NCI-H1436 (cell line): ENCODE data around the gene REC8.
"Not testable (repeated sequence)": the region's sequence is repeated elsewhere in the genome, so short reads cannot be mapped to it uniquely, and the experiment has no call there.

Source experiments
- DNase-seq: peaks from one replicate; lab custom pipeline; 2025; lab: John Stamatoyannopoulos, UW

The REC8 gene

DNA sequence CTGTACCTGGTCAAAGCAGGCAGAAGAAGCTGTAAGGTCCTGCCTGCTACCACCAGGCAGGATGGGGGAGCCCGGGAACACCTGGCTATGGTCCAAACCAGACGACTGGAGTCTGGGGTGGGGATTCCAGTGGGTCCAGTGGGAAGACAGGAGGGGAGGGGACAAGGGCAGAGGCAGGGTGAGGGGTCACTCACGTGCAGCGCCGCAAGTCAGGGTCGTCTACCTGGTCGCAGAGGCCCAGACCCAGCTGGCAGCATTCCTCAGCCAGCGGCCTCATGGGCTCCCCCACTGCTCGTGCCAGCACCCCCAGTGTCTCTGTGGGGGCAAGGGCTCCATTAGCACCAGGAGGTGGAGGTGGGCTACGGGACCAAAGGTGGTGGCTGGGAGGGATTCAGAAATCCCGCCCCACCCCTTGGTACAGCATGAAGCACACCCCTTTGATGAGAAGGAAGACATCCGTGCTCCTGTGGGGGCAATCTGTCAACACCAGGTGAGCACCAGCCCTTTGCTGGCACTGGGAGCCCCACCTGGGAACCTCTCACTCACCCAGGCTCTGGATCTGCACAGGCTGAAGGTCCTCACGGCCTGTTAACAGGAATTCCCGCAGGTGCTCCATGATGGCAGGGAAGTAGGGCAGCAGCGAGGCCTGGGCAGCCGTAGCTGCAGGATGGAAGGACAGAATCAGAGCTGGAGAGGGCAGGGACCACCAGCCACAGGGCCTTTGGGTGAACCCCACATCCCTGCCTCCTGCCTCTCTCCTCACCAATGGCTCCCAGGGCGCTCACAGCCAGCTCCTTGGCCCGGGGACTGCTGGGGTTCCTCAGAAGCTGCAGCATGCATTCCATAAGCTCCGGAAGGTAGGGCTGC is 12.5 kb downstream of the REC8 start:
- DNase-seq: no peak

DNA sequence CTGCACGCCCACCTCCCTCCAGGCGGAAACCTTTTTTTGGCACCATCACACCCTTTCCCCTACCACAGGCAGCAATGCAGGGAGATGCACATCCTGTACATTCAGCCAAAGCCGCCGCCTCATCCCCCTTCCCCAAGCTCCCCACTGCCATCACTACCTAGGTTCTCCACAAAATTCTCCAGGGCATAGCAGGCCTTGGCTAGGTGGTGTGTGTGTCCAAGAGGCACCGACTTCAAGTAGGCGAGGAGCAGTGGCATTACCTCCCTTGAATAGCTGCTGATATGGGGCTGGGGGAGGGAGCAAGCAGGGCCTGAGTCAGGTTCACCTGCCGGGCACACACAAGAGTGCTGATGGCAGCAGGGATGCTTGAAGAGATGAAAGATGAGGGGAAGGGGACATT is 13.1 kb downstream of the REC8 start:
- DNase-seq: no peak

DNA sequence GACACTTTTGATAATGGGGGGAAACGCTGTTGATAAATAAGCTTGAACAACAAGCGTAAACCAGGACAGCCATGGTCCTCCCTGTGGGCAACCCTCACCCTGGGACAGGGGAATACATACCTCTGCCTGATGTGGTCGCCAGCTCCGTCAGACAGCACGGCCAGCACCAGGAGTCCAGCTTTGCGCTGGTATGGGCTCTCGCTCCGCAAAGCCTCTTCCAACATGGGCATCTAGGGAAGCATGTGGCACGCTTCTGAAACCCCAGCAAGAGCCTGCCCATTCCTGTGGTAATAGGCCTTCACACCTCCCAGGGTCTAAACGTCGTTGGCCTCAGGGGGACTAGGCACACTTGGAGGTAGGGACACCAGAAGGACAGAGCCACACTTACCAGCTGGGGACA is 13.9 kb downstream of the REC8 start:
- no peak for DNase-seq

DNA sequence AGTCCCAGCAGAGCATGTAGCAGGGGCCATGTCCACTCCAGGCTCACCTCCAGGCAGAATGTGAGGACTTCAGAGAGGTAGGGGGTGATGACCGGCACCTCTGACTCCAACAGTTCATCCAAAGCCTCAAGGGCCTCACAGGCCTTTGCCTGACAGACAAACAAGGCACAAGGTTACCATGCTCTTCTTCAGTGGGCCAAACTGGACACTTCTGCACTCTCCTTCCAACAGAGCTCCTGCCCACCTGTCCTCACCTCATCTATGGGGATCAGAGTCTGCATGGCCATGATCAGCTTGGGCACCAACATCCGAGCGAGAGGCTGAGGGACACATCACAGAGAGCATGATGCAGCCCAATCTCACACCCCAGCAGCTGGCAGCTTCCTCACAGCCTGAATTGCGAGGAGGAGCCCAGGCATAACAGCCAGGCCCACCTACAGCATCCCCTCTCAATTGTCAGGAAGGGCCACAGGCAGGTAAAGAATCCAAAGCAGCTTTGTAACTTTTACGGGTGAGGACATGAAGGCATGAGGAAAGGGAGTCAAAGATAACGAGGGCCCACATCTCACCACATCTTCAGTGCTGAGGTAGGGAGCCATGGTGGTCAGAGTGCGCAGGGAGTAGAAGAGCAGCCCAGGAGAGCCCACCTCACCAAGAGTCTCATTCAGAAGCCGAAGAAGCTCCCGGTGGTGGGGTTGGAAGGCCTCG is 15.1 kb downstream of the REC8 start:
- DNase-seq: no peak

- DNase-seq: no peak
Measured at GRCh38 chr14:24187539-24187915, 15.6 kb downstream of the REC8 start.

DNA sequence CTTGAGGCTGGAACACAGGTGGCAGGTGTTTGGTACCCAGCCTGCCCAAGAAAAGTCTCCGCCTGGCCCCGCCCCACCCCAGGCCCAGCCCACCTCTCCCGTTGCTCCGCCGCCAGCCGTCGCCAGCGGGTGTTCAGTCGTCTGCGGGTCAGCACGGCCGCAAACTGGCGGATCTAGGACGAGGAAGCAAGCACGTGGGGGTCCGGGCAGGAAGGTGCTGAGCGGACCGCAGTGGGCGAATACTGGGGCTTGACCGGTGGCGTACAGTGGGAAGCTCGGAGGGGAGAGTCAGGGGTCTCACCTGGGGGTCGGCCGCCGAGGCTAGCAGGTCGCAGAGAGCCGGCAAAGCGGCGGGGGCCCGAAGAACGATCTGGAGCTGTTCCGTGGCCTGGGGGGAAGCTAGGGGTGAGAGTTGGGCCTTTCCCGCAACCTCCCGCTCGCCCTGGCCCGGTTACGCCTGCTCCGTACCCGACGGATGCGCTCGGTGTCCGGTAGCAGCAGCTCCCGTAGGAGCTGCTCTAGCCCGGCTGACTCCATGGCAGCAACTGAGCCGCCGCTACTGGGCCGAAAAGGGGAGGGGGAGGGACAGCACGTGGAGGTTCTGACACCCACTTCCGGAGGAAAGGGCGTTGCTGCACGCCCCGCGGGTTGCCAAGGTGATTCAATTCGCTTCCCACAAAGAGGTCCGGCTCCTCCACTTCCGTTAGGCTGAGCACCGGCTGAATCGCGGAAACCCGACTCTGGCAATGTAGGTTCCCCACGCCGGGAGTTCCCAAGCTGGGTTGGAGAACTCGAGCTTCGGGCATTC is 16.6 kb downstream of the REC8 start, which contains the start of gene IPO4:
Gene IPO4, minus strand, starts transcription at position 566 of the 808 bp plus-strand sequence. Its CDS starts 29 bp downstream, at position 537.
- peak; percentile 95 for DNase-seq

DNA sequence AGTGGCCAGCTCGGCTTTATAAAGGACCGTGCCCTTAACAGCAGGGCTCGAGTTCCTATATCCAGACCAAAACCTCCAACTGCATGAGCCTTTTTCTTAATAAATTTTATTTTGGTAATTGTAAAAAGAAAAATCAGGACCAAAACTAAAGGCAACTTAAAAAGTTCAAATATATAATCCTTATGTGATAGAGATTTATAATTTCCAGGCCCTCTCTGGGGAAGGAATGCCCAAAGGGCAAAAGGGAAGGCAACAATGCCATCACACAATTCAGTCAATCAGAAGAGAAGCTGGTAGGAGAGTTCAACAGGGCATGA is 17.1 kb downstream of the REC8 start:
- no peak for DNase-seq

DNA sequence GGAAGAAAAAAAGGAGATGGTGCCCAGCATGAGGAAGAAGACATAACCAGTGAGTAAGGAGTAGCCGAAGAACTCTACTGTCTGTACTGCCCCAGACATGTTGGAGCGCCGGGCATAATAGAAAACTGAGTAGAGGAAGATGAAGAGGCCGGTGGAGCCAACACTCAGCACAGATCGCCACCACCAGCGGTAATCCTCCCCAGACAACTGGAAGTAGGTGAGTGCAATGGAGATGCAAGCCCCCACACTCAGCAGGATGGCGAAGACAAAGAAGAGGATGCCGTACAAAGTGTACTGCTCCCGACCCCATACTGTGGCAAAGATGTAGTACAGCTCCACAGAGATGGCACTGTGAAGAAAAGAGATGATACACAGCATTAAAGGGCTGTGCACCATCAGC is 17.6 kb downstream of the REC8 start:
- DNase-seq: no peak

DNA sequence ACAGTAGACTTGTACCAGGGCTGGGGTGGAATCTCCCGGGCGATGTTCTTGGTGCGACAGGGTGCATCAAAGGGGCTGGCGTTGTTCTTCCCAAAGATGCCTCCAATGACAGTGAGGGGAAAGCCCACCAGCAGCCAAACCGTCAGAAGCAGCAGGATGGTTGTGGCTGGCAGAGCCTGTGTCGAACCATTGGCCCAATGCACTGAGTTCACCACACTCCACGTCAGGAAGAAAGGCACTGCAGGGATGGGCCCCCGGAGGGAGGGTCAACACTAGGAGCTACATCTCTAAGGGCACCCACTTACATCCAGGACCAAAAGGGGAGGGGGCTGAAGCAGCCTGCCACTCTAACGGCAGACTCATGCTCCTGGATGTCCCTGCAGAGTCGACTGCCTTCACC is 18.5 kb downstream of the REC8 start:
- DNase-seq: no peak

- DNase-seq: no peak
Measured at GRCh38 chr14:24192933-24193332, 21.1 kb downstream of the REC8 start.

DNA sequence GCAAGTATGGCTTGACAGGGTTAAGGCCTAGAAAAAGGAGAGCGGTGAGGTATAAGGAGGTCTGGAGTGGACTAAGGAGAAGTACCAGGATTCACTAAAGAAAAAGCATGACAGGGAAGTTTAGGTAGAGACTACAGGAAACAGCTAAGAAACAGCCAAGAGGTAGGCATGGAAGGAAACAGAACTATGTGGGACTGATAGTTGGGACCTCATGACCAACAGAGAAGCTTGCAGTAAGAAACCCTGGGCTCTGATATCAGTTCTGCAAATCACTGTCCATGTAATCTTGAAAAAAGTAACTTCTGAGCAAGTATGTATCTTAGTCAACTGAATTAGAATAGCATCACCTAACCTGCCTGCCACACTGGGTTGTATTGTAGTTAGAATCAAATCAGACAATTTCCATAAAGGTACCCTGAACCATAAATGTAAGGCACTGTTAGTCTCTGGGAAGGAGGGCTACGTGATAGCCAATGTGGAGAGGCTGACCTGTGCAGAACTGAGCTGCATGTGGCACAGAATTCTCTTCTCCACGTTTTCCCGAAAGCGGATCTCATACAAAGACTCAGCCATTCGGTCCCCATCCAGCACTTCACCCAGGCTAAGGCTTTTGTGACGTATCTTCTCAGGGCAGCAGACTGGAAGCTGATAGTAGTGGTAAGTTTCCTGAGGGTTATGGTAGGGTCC is 22.4 kb downstream of the REC8 start:
- DNase-seq: no peak

- no peak for DNase-seq
Measured at GRCh38 chr14:24194873-24195185, 22.9 kb downstream of the REC8 start.

DNA sequence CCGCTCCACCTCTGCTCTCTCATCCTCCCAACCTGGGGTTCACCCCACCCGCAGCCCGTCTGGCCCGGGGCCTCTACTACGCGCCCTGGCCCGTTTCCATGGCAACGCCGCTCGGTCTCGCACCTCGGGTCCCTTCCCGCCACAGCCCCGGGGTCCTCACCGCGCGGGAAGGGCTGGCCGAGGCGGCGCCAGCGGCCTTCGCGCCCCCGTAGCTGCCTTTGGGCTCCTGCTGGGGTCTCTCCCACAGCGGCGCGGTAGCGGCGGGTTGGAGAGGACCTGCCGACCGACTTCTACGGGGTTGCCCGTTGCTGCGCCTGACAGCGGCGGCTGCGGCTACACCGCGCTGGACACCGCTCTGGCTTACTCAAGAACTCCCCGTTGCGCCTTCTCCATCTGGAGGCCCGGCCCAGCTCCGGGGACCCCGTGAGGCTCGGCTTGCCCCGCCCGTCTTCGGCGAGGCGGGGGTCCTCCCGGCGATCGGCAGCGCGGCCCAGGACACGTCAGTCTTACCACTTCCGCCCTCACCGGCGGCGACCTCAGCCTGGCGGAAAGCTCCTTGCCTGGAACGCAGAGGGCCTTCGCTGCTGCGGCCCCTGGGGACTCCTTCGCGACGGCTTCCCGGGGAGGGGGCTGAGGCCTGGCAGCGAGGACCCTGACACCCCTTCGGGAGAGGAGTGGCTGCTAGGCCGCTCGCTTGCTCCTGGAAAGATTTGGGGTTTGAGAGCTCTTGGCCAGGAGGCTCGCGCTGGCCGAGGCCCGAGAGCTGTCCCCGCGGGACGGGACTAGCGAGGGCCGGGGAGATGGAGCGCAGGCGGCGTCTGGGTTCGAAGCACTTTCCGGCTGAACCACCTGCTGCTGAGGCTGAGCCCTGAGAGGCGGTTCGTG is 23.5 kb downstream of the REC8 start, which contains the start of gene TM9SF1:
Gene TM9SF1, minus strand, starts transcription at position 256 of the 885 bp plus-strand sequence. CDS start 422 bp downstream, outside the sequence.
- DNase-seq: peak; percentile 82

- no peak for DNase-seq
Measured at GRCh38 chr14:24196071-24197055, 24.5 kb downstream of the REC8 start.

DNA sequence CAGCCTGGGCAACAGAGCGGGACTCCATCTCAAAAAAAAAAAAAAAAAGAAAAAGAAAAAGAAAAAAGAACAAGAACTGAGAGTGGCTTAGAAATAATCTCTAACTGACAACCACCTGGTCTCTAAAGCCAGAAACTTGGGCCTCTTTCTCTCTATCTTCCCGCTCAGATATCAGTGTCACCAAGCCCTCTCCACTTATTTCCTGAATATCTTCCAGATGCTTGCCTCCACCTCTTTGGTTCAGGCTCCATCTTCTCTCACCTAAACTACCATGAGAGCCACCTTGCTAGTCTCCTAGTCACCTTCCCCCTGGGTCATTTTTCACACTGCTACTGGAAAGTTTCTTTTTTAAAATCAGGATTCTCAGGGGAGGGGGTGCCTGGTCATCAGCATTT is 25.2 kb downstream of the REC8 start:
- DNase-seq: no peak

- no peak for DNase-seq
Measured at GRCh38 chr14:24198814-24199524, 27.1 kb downstream of the REC8 start.

DNA sequence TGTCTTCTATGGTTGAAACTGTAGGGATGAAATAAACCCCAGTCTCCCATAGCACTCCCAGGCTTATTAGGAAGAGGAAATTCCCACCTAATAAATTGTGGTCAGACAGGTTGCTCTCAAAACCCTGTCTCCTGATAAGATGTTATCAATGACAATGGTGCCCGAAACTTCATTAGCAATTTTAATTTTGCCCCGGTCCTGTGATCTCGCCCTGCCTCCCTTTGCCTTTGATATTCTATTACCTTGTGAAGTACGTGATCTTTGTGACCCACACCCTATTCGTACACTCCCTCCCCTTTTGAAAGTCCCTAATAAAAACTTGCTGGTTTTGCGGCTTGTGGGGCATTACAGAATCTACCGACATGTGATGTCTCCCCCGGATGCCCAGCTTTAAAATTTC is 30.7 kb downstream of the REC8 start:
- DNase-seq: not testable (repeated sequence)

DNA sequence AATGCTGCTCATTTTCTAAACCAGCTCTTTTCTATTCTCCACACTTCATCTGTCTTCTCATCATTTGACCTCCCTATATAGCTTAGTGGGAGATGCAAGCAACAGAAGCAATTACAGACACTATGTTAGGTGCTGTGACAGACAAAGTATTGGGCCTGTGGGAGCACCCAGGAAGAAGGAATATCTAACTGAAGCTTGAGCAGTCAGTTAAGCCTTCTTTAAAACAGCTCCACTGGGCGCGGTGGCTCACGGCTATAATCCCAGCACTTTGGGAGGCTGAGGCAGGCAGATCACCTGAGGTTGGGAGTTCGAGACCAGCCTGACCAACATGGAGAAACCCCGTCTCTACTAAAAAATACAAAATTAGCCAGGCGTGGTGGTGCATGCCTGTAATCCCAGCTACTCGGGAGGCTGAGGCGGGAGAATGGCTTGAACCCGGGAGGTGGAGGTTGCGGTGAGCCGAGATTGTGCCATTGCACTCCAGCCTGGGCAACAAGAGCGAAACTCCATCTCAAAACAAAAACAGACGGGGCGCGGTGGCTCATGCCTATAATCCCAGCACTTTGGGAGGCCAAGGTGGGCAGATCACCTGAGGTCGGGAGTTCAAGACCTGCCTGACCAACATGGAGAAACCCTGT is 31.5 kb downstream of the REC8 start:
- not testable (repeated sequence) for DNase-seq
